HepG2 (cell line): ENCODE data around the gene ZNF575.

ENCODE experiments used
- KLF13 ChIP-seq: sonication (generic); formaldehyde crosslinking; IDR thresholded peaks from 2 replicates; pipeline ENCODE4 v1.4.0; 2020; ENCODE audit warnings: mild to moderate bottlenecking, missing genetic modification reagents
- SIN3A ChIP-seq: IDR thresholded peaks from 2 replicates; pipeline ENCODE4 v1.6.1; 2011; ENCODE audit warnings: low read depth, mild to moderate bottlenecking, control low read depth, low read length, borderline replicate concordance
- TAF1 ChIP-seq: sonication (generic); formaldehyde crosslinking; IDR thresholded peaks from 2 replicates; pipeline ENCODE4 v1.4.0; 2020; ENCODE audit warnings: missing genetic modification reagents
- TCF7 ChIP-seq: sonication (generic); IDR thresholded peaks from 2 replicates; pipeline ENCODE4 v1.6.1; 2016; ENCODE audit warnings: antibody characterized with exemption, low read depth
- ZBTB21 ChIP-seq: sonication (generic); formaldehyde crosslinking; IDR thresholded peaks from 2 replicates; pipeline ENCODE4 v1.4.0; 2020; ENCODE audit warnings: missing genetic modification reagents
- ZNF446 ChIP-seq: sonication (generic); formaldehyde crosslinking; IDR thresholded peaks from 2 replicates; pipeline ENCODE4 v1.5.0; 2020; ENCODE audit warnings: mild to moderate bottlenecking, missing genetic modification reagents
- TF ChIP-seq, protein P1 (sequence below): sonication (generic); formaldehyde crosslinking; IDR thresholded peaks from 2 replicates; pipeline ENCODE4 v1.5.0; 2020; ENCODE audit warnings: mild to moderate bottlenecking, missing genetic modification reagents, moderate library complexity
- TF ChIP-seq, protein P2 (sequence below): sonication (generic); formaldehyde crosslinking; IDR thresholded peaks from 2 replicates; pipeline ENCODE4 v1.5.0; 2020; ENCODE audit warnings: missing genetic modification reagents

DNA sequence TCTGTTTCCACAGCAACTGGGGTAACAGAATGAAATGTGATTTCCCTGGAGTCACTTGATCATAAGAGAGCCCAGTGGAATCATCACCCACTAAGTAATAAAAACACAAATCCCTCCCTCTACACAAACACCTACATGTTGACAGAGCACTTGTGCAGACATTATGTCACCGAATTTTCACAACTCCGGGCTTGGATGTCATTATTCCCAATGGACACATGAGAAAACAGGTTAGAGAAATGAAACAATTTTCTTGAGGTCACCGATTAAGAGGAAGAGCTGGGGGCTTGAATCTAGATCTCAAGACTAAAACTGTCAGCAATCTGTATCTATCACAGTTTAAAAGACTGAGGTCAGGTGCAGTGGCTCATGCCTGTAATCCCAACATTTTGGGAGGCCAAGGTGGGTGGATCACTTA is 39.2 kb downstream of the ZNF575 start:
- TF ChIP-seq SIN3A (no peak), KLF13 (no peak), ZBTB21 (CRISPR knock-in tag) (no peak), TAF1 (no peak), TCF7 (no peak), ZNF446 (CRISPR knock-in tag) (no peak)
- TF ChIP-seq, protein P1, sequence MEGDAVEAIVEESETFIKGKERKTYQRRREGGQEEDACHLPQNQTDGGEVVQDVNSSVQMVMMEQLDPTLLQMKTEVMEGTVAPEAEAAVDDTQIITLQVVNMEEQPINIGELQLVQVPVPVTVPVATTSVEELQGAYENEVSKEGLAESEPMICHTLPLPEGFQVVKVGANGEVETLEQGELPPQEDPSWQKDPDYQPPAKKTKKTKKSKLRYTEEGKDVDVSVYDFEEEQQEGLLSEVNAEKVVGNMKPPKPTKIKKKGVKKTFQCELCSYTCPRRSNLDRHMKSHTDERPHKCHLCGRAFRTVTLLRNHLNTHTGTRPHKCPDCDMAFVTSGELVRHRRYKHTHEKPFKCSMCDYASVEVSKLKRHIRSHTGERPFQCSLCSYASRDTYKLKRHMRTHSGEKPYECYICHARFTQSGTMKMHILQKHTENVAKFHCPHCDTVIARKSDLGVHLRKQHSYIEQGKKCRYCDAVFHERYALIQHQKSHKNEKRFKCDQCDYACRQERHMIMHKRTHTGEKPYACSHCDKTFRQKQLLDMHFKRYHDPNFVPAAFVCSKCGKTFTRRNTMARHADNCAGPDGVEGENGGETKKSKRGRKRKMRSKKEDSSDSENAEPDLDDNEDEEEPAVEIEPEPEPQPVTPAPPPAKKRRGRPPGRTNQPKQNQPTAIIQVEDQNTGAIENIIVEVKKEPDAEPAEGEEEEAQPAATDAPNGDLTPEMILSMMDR = no peak
- TF ChIP-seq, protein P2, sequence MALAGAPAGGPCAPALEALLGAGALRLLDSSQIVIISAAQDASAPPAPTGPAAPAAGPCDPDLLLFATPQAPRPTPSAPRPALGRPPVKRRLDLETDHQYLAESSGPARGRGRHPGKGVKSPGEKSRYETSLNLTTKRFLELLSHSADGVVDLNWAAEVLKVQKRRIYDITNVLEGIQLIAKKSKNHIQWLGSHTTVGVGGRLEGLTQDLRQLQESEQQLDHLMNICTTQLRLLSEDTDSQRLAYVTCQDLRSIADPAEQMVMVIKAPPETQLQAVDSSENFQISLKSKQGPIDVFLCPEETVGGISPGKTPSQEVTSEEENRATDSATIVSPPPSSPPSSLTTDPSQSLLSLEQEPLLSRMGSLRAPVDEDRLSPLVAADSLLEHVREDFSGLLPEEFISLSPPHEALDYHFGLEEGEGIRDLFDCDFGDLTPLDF (CRISPR knock-in tag) = no peak
